ENCODE measurements around the gene MYO16.

GRCh38 chr13:109087916-109088623 lies 458.7 kb downstream of the MYO16 start:
- TF ChIP-seq CTCF (conservative IDR thresholded peaks at IDR 0.05; ENCODE audit: low read depth, low read length): no peak
- TF ChIP-seq EZH2 (IDR thresholded peaks at IDR 0.05; ENCODE audit: borderline replicate concordance, low read depth, low read length, poor library complexity, severe bottlenecking): no peak
